OCI-LY3 (cell line): ENCODE results near the gene NHERF2.

Experiments used
- H2AFZ ChIP-seq: fragments of 200-600, 300-600 bp; shearing (Covaris generic); 2 replicates; pipeline ENCODE4 v1.6.0; 2014; ENCODE audit warnings: antibody characterized with exemption, low read depth, low read length
- H3K27ac ChIP-seq: fragments of 200-600, 300-600 bp; sonication (generic); 2 replicates; pipeline ENCODE4 v1.5.1; 2014; ENCODE audit warnings: mild to moderate bottlenecking, low read length, moderate library complexity, mixed read lengths
- H3K27me3 ChIP-seq: fragments of 200-600, 300-600 bp; sonication (generic); 2 replicates; pipeline ENCODE4 v1.6.1; 2014; ENCODE audit warnings: low read depth, low read length, mixed read lengths
- H3K36me3 ChIP-seq: fragments of 200-600, 300-600 bp; sonication (generic); replicated peaks from 2 replicates; pipeline ENCODE3; 2014; ENCODE audit warnings: low read depth, low read length, mixed read lengths
- H3K4me1 ChIP-seq: fragments of 300-600, 200-600 bp; sonication (generic); 2 replicates; pipeline ENCODE4 v1.6.1; 2014; ENCODE audit warnings: low read length, mixed read lengths
- H3K4me2 ChIP-seq: fragments of 200-600, 300-600 bp; sonication (generic); 2 replicates; pipeline ENCODE4 v1.6.1; 2014; ENCODE audit warnings: low read length, mixed read lengths
- H3K4me3 ChIP-seq: fragments of 300-600, 200-600 bp; sonication (generic); 2 replicates; pipeline ENCODE4 v1.5.1; 2014; ENCODE audit warnings: antibody characterized with exemption, mild to moderate bottlenecking, low read length, moderate library complexity
- H3K79me2 ChIP-seq: fragments of 300-600, 200-600 bp; shearing (Covaris generic); 2 replicates; pipeline ENCODE4 v1.6.1; 2014; ENCODE audit warnings: mild to moderate bottlenecking, low read length, mixed read lengths
- H3K9ac ChIP-seq: fragments of 300-600, 200-600 bp; shearing (Covaris generic); 2 replicates; pipeline ENCODE4 v1.6.0; 2014; ENCODE audit warnings: mild to moderate bottlenecking, low read length, moderate library complexity
- H3K9me3 ChIP-seq: fragments of 200-600, 300-600 bp; shearing (Covaris generic); 2 replicates; pipeline ENCODE4 v1.6.1; 2014; ENCODE audit warnings: low read length, mixed read lengths; ENCODE audit not compliant: insufficient read depth
- H4K20me1 ChIP-seq: fragments of 200-600, 300-600 bp; sonication (generic); 2 replicates; pipeline ENCODE4 v1.6.1; 2016; ENCODE audit warnings: low read length, mixed read lengths; ENCODE audit not compliant: insufficient read depth
- CTCF ChIP-seq: fragments of 200-600, 300-600 bp; sonication (generic); IDR thresholded peaks from 2 replicates; pipeline ENCODE4 v1.5.1; 2014; ENCODE audit warnings: antibody characterized with exemption, low read length, low read depth
- EZH2phosphoT487 ChIP-seq: fragments of 200-600 bp; shearing (Covaris generic); IDR thresholded peaks from 2 replicates; pipeline ENCODE4 v1.6.1; 2018; ENCODE audit warnings: antibody characterized with exemption, mixed run types, low read depth

The NHERF2 gene

GRCh38 chr16:2053897-2054296 lies 27.2 kb downstream of the NHERF2 start:
- Histone ChIP-seq H3K4me3 (no peak overlapping the region), H3K79me2 (peaks cover 1% of the 10 kb centered on the region)
- TF ChIP-seq EZH2phosphoT487, result no peak
- TF ChIP-seq CTCF, result no peak

GRCh38 chr16:2054543-2055245 lies 28.0 kb downstream of the NHERF2 start:
- Histone ChIP-seq H3K9ac (no peak overlapping the region), H3K27ac (no peak overlapping the region)
- no peak for TF ChIP-seq EZH2phosphoT487
- no peak for TF ChIP-seq CTCF

More at GRCh38 chr16:2053897-2054296, 27.2 kb downstream of the NHERF2 start:
- H3K4me2 ChIP-seq, result no peak overlapping the region
- no peaks in the 10 kb centered on the region for H3K36me3 ChIP-seq
- H2AFZ ChIP-seq, result no peak overlapping the region
- H3K27ac ChIP-seq, result no peak overlapping the region
- H3K27me3 ChIP-seq, result no peaks in the 10 kb centered on the region
- no peaks in the 10 kb centered on the region for H3K9me3 ChIP-seq
- H3K9ac ChIP-seq, result no peak overlapping the region
- H4K20me1 ChIP-seq, result no peaks in the 10 kb centered on the region
- H3K4me1 ChIP-seq, result peaks cover under 1% of the 10 kb centered on the region; the same call in 1 of the 2 replicates

GRCh38 chr16:2056077-2056476 lies 29.4 kb downstream of the NHERF2 start:
- H3K79me2 ChIP-seq, result no peaks in the 10 kb centered on the region
- H3K27me3 ChIP-seq, result no peaks in the 10 kb centered on the region
- no peak overlapping the region for H3K9ac ChIP-seq
- no peak overlapping the region for H3K4me3 ChIP-seq
- no peak overlapping the region for H3K27ac ChIP-seq
- peak; percentile 38 for TF ChIP-seq CTCF
- no peak for TF ChIP-seq EZH2phosphoT487
- no peaks in the 10 kb centered on the region for H3K9me3 ChIP-seq
- no peak overlapping the region for H3K4me2 ChIP-seq
- no peaks in the 10 kb centered on the region for H3K36me3 ChIP-seq
- H2AFZ ChIP-seq, result no peak overlapping the region
- H3K4me1 ChIP-seq, result no peaks in the 10 kb centered on the region
- no peaks in the 10 kb centered on the region for H4K20me1 ChIP-seq

More at GRCh38 chr16:2054543-2055245, 28.0 kb downstream of the NHERF2 start:
- no peaks in the 10 kb centered on the region for H3K36me3 ChIP-seq
- H3K4me3 ChIP-seq, result no peak overlapping the region
- no peak overlapping the region for H3K4me2 ChIP-seq
- H3K27me3 ChIP-seq, result no peaks in the 10 kb centered on the region
- H3K4me1 ChIP-seq, result no peaks in the 10 kb centered on the region
- H3K79me2 ChIP-seq, result no peaks in the 10 kb centered on the region
- no peaks in the 10 kb centered on the region for H3K9me3 ChIP-seq
- H4K20me1 ChIP-seq, result no peaks in the 10 kb centered on the region
- H2AFZ ChIP-seq, result no peak overlapping the region

GRCh38 chr16:2056681-2057407 lies 30.1 kb downstream of the NHERF2 start:
- no peak overlapping the region for H3K27ac ChIP-seq
- no peaks in the 10 kb centered on the region for H3K9me3 ChIP-seq
- no peaks in the 10 kb centered on the region for H3K27me3 ChIP-seq
- no peaks in the 10 kb centered on the region for H3K36me3 ChIP-seq
- no peak overlapping the region for H3K4me3 ChIP-seq
- H4K20me1 ChIP-seq, result no peaks in the 10 kb centered on the region
- H2AFZ ChIP-seq, result no peak overlapping the region
- H3K79me2 ChIP-seq, result no peaks in the 10 kb centered on the region
- no peak for TF ChIP-seq CTCF
- no peak for TF ChIP-seq EZH2phosphoT487
- no peaks in the 10 kb centered on the region for H3K4me1 ChIP-seq
- no peak overlapping the region for H3K9ac ChIP-seq
- no peak overlapping the region for H3K4me2 ChIP-seq
